T1000 (cell line): ENCODE measurements around the gene TBC1D23.

Source experiments
- DNase-seq: peaks from one replicate; lab custom pipeline; 2025; ENCODE audit warnings: mixed read lengths; lab: John Stamatoyannopoulos, UW

TBC1D23 gene

DNA sequence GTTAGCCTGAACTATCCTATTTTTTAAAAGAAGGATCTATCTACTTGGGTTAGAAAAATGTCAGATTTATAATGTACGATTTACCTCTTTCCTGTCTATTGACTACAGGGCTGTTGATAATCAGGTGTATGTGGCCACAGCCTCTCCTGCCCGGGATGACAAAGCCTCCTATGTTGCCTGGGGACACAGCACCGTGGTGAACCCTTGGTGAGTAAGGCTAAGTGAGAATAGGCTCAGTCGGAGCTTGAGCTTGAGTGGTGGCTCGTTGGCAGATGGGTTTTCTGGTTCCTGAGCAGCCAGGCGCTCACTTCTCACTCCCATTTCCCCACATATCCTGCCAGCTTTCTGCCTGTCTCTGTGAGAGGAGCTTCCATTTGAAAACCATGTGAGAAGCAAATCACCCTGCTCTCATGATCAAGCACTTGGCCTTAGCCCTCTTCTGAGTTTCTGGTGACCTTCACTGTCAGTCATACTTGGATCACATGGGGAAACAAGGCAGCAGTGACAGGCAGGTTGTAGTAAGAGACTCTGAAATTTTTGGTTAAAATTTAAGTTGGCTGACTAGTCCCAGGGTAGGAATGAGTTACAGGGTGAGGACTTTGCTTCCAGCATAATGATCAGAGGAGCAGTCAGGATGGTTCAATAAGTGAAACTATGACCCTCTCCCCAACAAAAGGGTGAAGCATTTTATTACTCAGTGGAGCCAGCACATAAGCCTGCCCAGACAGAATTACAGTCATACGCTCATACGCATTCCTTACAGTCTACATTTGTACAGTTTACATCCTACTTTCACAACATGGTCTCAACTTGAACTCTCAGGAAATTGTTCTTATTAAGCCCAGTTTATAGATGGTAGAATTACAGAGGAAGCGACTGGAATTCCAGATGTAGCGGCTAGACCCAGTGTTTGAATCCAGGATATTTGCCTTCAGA lies 91.8 kb downstream of the TBC1D23 start:
- DNase-seq, result no peak

DNA sequence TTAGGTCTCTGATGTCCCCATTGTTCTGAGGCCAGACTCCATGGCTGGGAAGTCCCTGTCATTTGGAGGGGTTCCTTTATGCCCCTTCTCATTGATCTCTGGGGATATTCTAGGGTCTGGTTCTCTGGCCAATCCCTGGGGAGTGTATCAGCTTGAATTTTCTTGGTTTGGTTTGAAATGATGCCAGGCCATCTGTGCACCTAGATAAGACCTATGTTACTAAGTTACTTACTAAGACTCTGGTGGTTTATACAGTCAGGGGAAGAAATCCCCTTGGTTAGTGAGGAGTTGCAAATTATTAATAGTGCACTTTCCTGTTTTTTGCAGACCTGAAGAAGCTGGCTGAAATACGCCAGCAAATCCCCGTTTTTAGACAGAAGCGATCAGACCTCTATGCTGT lies 94.1 kb downstream of the TBC1D23 start:
- DNase-seq, result no peak

DNA sequence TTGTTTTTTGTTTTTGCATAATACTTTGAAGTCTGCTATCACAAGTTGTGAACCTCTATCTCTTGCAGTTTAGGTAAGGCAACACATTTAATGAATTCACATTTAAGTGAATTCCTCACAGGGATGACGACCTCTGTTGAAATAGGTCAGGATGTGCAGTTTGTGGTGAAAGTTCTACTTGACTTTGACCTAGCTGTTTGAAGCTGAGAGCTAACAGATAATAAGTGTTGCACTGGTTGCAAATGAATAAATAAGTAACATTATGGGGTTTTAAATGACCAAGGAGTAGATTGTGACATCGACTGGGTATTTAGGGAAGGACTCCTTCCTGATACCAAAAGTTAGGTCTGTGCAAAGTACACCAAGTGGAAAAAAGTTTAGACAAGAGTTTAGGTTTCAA lies 97.6 kb downstream of the TBC1D23 start:
- no peak for DNase-seq

DNA sequence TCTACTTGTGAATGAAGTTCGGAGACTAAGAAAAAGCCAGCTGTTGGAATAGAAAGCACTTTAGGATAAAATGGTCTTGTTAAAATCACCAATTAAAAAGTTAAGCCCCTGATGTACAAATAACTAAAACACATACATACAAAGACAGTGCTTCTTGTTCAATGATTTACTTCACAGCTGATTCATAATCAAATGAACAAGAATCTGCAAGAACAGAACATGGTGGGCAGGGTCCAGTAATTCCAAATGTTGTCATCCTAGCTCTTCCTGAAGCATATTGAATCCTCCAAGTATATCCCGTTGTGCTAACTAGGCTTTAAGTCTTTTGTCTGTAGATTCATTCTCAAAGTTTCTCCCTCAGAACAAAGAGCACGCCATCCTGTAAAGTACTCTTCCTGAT lies 98.2 kb downstream of the TBC1D23 start:
- no peak for DNase-seq

DNA sequence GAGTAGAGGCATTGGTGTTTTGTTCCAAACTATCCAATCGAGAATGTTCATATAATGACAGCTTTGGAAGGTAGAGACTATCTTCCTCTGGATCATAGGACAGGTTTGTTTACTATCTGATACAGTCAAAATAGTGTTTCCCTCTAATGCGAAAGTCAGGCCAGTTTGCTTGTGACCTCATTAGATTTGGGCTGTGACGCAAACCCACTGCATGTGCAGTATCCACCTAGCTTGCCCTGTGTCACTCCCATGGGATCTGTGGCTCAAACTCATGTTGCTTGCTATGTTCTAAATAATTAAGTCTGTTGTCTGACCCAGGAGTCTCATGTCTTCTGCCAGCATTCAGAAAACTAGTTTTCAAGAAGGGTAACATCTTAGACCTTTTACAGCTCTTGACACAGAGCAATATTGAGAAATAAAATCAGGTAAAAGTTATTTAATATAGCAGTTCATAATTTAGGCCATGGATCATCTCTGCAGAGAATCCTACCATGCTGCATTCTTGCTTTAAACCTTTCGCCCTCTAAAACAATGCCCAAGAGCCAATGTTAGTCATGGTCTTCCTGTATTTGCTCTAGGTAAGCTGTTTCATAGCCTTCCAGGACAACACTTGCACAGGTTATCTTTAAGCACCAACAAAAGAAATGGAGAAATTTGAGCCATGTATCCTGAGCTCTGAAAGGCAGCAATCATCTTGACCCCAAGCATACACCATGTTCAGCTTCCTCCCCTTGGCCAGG lies 100.1 kb downstream of the TBC1D23 start:
- DNase-seq, result no peak

DNA sequence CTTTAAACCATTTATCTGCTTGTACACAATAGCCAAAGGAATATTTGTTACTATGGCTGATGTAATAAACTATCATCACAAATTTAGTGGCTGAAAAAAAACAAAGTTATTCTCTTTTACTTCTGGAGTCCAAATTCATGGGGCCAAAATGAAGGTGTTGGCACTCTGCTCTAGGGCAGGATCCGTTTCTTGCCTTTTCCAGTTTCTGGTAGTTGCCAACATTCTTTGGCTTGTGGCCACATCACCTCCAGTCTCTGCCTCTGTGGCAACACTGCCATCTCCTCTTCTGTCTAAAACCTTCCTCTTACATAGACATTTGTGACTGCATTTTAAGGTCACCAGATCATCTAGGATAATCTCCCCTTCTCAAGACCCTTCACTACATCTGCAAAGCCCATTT lies 101.1 kb downstream of the TBC1D23 start:
- no peak for DNase-seq

DNA sequence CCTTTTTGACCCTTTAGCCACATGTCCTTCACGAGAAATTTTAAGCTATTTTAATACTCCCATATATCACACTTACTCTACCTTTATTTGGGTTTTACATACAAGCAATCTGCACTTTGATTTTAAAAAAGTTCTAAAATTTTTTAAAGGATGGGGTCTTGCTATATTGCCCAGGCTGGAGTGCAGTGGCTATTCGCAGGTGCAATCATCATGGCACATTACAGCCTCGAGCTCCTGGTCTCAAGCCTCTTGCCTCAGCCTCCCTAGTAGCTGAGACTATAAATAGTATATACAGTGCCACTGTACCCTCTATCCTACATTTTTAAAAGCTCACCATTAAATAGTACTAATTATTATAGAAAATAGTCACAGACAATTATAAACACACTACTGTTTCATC lies 103.6 kb downstream of the TBC1D23 start:
- no peak for DNase-seq

DNA sequence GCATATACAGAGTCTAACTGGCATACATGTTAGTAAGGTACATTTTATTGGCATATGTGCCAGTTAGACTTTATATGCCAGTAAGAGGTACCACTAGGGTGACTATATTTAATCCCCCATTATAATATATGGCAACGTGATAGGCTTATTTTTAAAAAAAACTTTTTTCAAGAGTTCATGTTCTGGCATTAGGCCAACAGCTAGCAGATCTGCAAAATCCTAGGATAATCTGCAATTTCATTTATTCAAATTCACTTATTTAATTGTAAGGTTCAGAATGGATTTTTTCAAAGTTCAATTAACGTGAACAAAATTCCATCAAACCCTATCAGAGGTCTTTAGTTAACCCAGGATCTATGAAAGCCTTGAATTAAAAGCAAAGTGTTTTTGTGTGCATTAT lies 105.6 kb downstream of the TBC1D23 start:
- DNase-seq, result no peak

DNA sequence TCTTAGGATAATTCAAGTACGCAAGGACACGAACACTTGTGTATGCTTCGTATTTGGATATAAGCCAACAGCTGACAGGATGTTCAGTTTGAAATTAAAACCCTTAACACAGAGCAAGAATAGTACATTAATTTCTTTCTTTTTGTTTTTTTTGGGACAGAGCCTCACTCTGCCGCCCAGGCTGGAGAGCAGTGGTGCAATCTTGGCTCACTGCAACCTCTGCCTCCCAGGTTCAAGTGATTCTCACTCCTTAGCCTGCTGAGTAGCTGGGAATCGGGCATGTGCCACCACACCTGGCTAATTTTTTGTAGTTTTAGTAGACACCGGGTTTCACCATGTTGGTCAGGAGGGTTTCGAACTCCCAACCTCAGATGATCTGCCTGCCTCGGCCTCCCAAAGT lies 107.6 kb downstream of the TBC1D23 start:
- DNase-seq, result no peak

DNA sequence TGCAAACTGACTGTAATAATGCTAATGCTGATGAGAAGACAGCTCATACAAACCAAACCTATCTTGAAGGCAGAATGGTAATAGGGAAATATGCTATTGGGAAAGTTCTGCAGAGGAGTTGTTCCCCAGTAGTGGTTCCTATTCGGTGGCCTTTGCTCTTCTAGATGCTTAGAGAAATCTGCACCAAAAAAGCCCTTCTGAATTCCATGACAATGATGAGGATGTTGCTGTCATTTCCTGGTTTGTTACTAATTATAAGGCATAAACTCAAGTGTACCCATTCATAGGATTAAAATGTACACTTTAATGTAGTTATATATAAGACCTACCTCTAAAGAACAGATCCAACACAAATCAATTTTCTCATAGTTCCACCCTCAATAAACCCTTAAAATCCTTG lies 110.0 kb downstream of the TBC1D23 start:
- DNase-seq, result no peak

DNA sequence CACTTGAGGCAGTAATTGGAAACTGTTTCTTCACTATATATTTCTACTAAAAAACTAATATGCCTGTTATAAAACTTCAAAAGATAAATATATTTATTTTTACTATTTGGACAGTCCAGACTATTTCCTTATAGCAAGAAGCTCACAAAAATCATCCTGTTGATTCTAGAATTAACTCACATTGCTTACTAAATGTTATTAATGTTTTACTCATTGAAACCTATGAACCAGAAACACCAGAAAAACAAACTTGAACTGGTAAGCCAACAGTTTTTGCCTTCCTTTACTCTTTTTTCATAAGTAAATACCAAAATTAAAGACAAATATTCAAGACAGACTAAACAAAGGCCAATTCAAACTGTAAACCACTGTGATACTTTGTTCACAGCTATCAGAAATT lies 113.7 kb downstream of the TBC1D23 start:
- DNase-seq, result no peak
